ENCODE results near the gene GABRA4.
A peak's percentile ranks its signal among the peaks of the same experiment; 100 is the strongest.

Gene GABRA4

GRCh38 chr4:46977245-46977644 lies 16.1 kb downstream of the GABRA4 start:
- no peak for TF ChIP-seq CTCF (IDR thresholded peaks at IDR 0.05; ENCODE audit: insufficient read depth, low read length, poor library complexity, severe bottlenecking)
- no peak overlapping the region for H3K4me3 ChIP-seq (replicated peaks; ENCODE audit: low read depth, low read length)
- no peaks in the 10 kb centered on the region for H3K36me3 ChIP-seq (ENCODE audit: control insufficient read depth, insufficient read depth, low read length)
- no peak for DNase-seq (ENCODE audit: extremely low read depth, insufficient read length)
- no peaks in the 10 kb centered on the region for H3K27me3 ChIP-seq (replicated peaks; ENCODE audit: control insufficient read depth, insufficient read depth, low read length)

GRCh38 chr4:46975812-46976553 lies 17.4 kb downstream of the GABRA4 start:
- DNase-seq (ENCODE audit: extremely low read depth, insufficient read length): peak; percentile 69
- peak overlapping the region; percentile 13; the same call in 1 of the 2 replicates for H3K4me3 ChIP-seq (replicated peaks; ENCODE audit: low read depth, low read length)
- no peak for TF ChIP-seq CTCF (IDR thresholded peaks at IDR 0.05; ENCODE audit: insufficient read depth, low read length, poor library complexity, severe bottlenecking)
- no peaks in the 10 kb centered on the region for H3K27me3 ChIP-seq (replicated peaks; ENCODE audit: control insufficient read depth, insufficient read depth, low read length)
- no peaks in the 10 kb centered on the region for H3K36me3 ChIP-seq (ENCODE audit: control insufficient read depth, insufficient read depth, low read length)

- DNase-seq (ENCODE audit: extremely low read depth, insufficient read length): peak; percentile 28
- no peaks in the 10 kb centered on the region for H3K27me3 ChIP-seq (replicated peaks; ENCODE audit: control insufficient read depth, insufficient read depth, low read length)
- peak overlapping the region; percentile 37; the same call in 1 of the 2 replicates for H3K4me3 ChIP-seq (replicated peaks; ENCODE audit: low read depth, low read length)
- no peaks in the 10 kb centered on the region for H3K36me3 ChIP-seq (ENCODE audit: control insufficient read depth, insufficient read depth, low read length)
- TF ChIP-seq CTCF (IDR thresholded peaks at IDR 0.05; ENCODE audit: insufficient read depth, low read length, poor library complexity, severe bottlenecking): no peak
Observed at GRCh38 chr4:46974891-46975543, 18.4 kb downstream of the GABRA4 start.

- H3K4me3 ChIP-seq (replicated peaks; ENCODE audit: low read depth, low read length): no peak overlapping the region
- no peak for TF ChIP-seq CTCF (IDR thresholded peaks at IDR 0.05; ENCODE audit: insufficient read depth, low read length, poor library complexity, severe bottlenecking)
- no peak for DNase-seq (ENCODE audit: extremely low read depth, insufficient read length)
Observed at GRCh38 chr4:46968847-46969246, 24.5 kb downstream of the GABRA4 start.

GRCh38 chr4:46967631-46968030 lies 25.8 kb downstream of the GABRA4 start:
- no peak for DNase-seq (ENCODE audit: extremely low read depth, insufficient read length)
- Histone ChIP-seq H3K4me3 (replicated peaks; ENCODE audit: low read depth, low read length) (no peak overlapping the region), H3K27me3 (replicated peaks; ENCODE audit: control insufficient read depth, insufficient read depth, low read length) (no peaks in the 10 kb centered on the region; the same call in 1 of the 2 replicates), H3K36me3 (ENCODE audit: control insufficient read depth, insufficient read depth, low read length) (no peaks in the 10 kb centered on the region)
- TF ChIP-seq CTCF (IDR thresholded peaks at IDR 0.05; ENCODE audit: insufficient read depth, low read length, poor library complexity, severe bottlenecking): no peak

More at GRCh38 chr4:46968847-46969246, 24.5 kb downstream of the GABRA4 start:
- Histone ChIP-seq H3K27me3 (replicated peaks; ENCODE audit: control insufficient read depth, insufficient read depth, low read length) (no peaks in the 10 kb centered on the region; the same call in 1 of the 2 replicates), H3K36me3 (ENCODE audit: control insufficient read depth, insufficient read depth, low read length) (no peaks in the 10 kb centered on the region)
